Fibroblast of mammary gland (primary cell): ENCODE measurements around the gene CSF3R.

Experiments used
- DNase-seq: peaks from one replicate; pipeline ENCODE4 v3.0.0-alpha.2; 2010; ENCODE audit warnings: low read depth
- H3K4me3 ChIP-seq: 2 replicates; pipeline ENCODE4 v1.5.1; 2011; ENCODE audit warnings: low read depth, mild to moderate bottlenecking, low read length, moderate library complexity; ENCODE audit not compliant: control insufficient read depth
- TF ChIP-seq, protein P1 (sequence below): conservative IDR thresholded peaks from 2 replicates; pipeline ENCODE4 v1.5.1; 2011; ENCODE audit warnings: low read depth, low read length, inconsistent platforms; ENCODE audit not compliant: control insufficient read depth, insufficient read depth

CSF3R gene

DNA sequence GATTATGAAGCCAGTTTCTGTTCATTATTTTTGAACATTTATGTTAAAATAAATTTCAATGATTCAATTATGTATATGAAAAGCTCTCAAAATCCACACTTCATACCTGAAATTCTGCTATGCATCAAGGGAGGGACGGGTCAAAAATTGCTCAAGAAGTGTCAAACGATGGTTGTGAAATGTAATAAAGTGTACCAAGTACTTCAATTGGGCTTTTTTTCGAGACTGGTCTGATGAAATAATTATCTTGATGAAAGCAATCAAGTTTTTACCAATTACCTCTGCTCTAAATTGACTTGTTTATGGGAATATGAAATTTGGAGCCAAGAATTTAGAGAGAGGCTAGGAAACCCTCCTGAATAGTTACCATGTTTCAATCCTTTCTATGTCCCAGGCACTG is 40.4 kb downstream of the CSF3R start:
- DNase-seq, result no peak
- H3K4me3 ChIP-seq, result no peak overlapping the region
- TF ChIP-seq, protein P1, sequence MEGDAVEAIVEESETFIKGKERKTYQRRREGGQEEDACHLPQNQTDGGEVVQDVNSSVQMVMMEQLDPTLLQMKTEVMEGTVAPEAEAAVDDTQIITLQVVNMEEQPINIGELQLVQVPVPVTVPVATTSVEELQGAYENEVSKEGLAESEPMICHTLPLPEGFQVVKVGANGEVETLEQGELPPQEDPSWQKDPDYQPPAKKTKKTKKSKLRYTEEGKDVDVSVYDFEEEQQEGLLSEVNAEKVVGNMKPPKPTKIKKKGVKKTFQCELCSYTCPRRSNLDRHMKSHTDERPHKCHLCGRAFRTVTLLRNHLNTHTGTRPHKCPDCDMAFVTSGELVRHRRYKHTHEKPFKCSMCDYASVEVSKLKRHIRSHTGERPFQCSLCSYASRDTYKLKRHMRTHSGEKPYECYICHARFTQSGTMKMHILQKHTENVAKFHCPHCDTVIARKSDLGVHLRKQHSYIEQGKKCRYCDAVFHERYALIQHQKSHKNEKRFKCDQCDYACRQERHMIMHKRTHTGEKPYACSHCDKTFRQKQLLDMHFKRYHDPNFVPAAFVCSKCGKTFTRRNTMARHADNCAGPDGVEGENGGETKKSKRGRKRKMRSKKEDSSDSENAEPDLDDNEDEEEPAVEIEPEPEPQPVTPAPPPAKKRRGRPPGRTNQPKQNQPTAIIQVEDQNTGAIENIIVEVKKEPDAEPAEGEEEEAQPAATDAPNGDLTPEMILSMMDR, result no peak

DNA sequence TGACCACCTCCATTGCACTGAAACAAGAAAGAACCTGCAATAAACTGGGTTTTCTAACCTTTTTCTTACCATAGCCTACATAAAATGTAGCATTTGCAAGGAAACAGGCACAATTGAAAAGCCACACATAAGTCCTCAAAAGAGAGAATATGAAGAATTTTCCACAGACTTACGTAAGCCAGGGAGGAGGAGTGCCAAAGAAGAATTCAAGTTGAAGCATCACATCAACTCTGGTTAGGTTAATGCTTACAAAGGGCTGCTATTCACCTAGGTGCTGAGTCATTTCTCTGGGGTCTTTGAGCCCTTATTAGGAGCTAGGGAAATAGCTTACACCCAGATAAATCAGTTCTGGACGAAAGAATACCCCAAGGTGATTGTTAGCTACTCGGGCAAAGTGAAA is 42.1 kb downstream of the CSF3R start:
- TF ChIP-seq, protein P1, result no peak
- no peak overlapping the region for H3K4me3 ChIP-seq
- DNase-seq, result no peak

DNA sequence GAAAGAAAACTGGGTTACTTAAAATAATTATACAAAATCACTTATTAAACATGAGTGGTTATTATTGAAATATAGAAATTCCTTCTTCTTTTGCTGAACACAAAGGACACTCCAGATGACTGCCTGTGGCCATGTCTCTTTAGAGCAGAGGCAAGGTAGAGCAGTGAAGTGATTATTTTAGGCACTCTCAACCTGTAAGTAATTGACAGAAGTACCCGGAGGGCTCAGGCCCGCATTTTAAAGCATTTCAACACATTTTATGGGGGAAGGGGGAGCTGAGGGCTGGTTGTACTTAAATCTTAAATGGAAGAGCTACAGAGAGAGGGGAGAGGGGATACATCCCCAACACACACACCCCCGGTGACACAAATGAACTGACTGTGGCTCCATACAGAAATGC is 42.7 kb downstream of the CSF3R start:
- H3K4me3 ChIP-seq, result no peak overlapping the region
- no peak for DNase-seq
- TF ChIP-seq, protein P1, result no peak

DNA sequence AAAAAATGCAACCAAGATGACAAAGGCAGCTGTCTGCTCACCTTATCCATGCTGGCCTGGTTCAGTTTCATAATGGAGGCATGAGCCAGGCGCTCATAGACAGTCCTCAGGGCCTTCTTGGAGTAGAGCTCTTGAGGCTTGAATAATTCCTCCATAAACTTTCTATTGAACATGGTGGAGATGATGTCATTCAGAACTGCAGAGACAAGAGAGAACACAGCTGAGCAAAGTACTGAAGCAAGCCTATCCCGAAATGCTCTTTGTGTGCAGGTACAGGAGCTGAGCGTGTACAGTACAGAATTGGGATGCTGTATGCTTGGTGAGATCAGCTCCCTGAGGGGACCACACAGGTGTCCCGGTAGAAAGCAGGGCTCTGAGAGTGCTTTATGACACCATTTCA is 44.0 kb downstream of the CSF3R start:
- TF ChIP-seq, protein P1, result no peak
- no peak for DNase-seq
- no peak overlapping the region for H3K4me3 ChIP-seq

DNA sequence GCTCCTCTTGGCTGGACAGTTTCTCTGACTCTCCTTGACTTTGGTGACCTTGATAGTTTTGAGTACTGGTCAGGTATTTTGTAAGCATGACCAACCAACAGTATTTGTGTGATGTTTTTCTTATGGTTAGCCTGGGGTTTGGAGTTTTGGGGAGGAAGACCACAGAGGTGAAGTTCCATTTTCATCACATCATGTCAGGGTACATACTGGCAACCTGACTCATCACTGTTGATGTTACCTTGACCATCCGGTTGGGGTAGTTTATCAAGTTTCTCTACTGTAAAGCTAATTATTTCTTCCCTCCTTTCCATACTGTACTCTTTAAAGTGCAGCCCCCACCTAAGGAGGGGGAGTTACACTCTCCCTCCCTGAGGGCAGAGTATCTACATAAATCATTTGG is 45.9 kb downstream of the CSF3R start:
- DNase-seq, result no peak
- TF ChIP-seq, protein P1, result no peak
- H3K4me3 ChIP-seq, result no peak overlapping the region

DNA sequence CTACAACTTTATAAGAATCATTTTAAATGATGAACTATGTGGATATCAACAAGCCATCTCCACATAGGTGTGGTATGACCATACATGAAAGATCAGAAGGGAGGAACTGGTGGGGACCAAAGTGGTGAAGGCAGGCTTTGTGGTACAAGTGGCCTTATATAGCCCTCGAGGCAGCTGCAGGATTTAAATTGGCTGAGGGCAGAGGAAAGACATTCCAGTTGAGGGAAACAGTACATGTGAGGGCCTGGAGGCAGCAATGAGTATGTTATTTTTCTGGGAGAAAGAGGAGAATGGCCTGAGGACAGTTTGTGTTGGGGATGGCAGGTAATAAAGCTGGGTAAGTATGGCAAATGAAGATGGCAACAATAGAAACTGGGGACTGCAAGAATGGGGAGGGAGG is 49.6 kb downstream of the CSF3R start:
- H3K4me3 ChIP-seq, result no peak overlapping the region
- TF ChIP-seq, protein P1, result no peak
- no peak for DNase-seq

DNA sequence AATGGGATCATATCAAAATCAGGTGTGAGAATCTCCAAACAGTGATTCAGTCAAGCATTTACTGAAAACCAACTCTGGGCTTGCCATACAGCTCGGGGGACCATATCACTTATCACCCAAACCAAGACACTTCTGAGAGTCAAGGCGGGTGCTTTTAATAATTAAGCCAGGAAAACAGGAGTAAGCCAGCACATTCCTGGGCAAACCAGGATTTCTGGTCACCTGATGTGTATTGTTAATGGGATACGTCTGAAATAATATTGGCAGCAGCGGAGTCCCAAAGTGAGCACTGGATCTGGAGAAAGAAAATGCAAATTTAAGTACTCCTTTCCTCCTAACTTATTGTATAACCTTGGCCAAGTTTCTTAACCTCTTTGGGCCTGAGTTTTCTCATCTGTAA is 50.1 kb downstream of the CSF3R start:
- no peak for DNase-seq
- TF ChIP-seq, protein P1, result no peak
- H3K4me3 ChIP-seq, result no peak overlapping the region
